Peyer's patch (tissue), 4 donors: ENCODE data around the gene F3. TPM values are rescaled to one million over a fixed set of nuclear protein-coding genes. Genes with fewer than 3 reads are reported as not detected.

Experiments used
- DNase-seq, 3 donors: peaks; one replicate each; pipeline ENCODE4 v3.0.0-alpha.2; 2017 to 2019
- H3K27ac ChIP-seq, 4 donors: fragments of 200-600 bp; sonication (generic); one replicate each; pipeline ENCODE4 v1.5.1; 2016 to 2019
- H3K27me3 ChIP-seq, 2 donors: fragments of 200-600 bp; sonication (generic); one replicate each; pipeline ENCODE4 v1.5.1; 2019
- H3K36me3 ChIP-seq, 3 donors: fragments of 200-600 bp; sonication (generic); one replicate each; pipeline ENCODE4 v1.5.1; 2016 to 2019
- H3K4me1 ChIP-seq, 4 donors: fragments of 200-600 bp; sonication (generic); one replicate each; pipeline ENCODE4 v1.5.1; 2016 to 2019
- H3K4me3 ChIP-seq, 4 donors: fragments of 200-600 bp; sonication (generic); 1 replicate in 3 of 4; 2 replicates in 1 of 4; pipeline ENCODE4 v1.5.1; 2016 to 2019; ENCODE audit warnings: mild to moderate bottlenecking in 1 of 4
- H3K9me3 ChIP-seq, 4 donors: fragments of 200-600 bp; sonication (generic); one replicate each; pipeline ENCODE4 v1.5.1; 2016 to 2019; ENCODE audit warnings: mild to moderate bottlenecking in 1 of 4
- POLR2A ChIP-seq, 2 donors: fragments of 450-650 bp; IDR thresholded peaks; one replicate each; pipeline ENCODE4 v1.5.1; 2017; ENCODE audit warnings: antibody characterized with exemption in 2 of 2, mild to moderate bottlenecking in 2 of 2, moderate library complexity in 2 of 2
- total RNA-seq, 4 donors: library from RNA; depleted of rRNA; stranded (reverse); fragments of >200 nt; gene quantifications; one replicate each; pipeline ENCODE4 v1.1.0, GENCODE V29; 2016
- TF ChIP-seq, protein P1 (sequence below), 6 experiments: fragments of 450-650 bp in 4 of 6; fragments of 200-600 bp in 2 of 6; sonication (generic) in 1 of 6; IDR thresholded peaks; one replicate each; pipeline ENCODE4 v1.5.1; 2017 to 2019; ENCODE audit warnings: antibody characterized with exemption in 6 of 6, mild to moderate bottlenecking in 3 of 6, moderate library complexity in 1 of 6

F3 gene
- total RNA-seq, 4 donors from 2014 or later: 76.9 to 445 (median 137) TPM

DNA sequence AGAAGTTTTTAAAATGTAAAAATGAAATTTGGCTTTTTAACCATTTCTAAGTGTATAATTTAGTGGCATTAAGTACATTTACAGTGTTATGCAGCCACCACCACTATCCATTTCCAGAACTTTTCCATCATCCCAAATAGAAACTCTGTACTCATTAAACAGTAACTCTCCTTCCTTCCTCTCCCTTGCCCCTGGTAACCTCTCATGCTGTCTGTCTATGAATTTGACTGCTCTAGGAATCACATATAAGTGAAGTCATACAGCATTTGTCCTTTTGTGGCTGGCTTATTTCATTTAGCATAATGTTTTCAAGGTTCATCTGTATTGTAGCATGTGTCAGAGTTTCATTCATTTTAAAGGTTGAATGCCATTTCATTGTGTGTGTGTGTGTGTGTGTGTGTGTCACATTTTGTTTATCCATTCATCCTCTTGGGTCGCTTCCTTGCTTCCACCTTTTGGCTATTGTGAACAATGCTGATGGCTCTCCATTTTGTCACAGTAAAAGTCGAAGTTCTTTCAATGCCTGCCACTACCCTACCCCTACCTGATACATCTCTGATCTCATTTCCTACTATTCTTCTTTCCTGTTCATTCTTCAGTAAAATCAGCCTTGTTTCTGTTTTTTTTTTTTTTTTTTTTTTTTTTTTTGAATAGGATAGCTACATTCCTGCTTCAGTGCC is 45.3 kb downstream of the F3 start:
- no peaks in the 10 kb centered on the region for H3K9me3 ChIP-seq
- H3K4me1 ChIP-seq: no peaks in the 10 kb centered on the region
- no peak for DNase-seq
- H3K27me3 ChIP-seq: no peaks in the 10 kb centered on the region
- no peak overlapping the region for H3K27ac ChIP-seq
- H3K4me3 ChIP-seq: no peak overlapping the region
- H3K36me3 ChIP-seq: peaks cover 0 to 52% (median 0%) of the 10 kb centered on the region in 3 donors
- TF ChIP-seq, protein P1, sequence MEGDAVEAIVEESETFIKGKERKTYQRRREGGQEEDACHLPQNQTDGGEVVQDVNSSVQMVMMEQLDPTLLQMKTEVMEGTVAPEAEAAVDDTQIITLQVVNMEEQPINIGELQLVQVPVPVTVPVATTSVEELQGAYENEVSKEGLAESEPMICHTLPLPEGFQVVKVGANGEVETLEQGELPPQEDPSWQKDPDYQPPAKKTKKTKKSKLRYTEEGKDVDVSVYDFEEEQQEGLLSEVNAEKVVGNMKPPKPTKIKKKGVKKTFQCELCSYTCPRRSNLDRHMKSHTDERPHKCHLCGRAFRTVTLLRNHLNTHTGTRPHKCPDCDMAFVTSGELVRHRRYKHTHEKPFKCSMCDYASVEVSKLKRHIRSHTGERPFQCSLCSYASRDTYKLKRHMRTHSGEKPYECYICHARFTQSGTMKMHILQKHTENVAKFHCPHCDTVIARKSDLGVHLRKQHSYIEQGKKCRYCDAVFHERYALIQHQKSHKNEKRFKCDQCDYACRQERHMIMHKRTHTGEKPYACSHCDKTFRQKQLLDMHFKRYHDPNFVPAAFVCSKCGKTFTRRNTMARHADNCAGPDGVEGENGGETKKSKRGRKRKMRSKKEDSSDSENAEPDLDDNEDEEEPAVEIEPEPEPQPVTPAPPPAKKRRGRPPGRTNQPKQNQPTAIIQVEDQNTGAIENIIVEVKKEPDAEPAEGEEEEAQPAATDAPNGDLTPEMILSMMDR (IDR thresholded peaks at IDR 0.05): no peak
- no peak for TF ChIP-seq POLR2A (IDR thresholded peaks at IDR 0.05)

GRCh38 chr1:94490556-94490955 is 51.0 kb downstream of the F3 start:
- Histone ChIP-seq H3K4me3 (no peak overlapping the region), H3K27me3 (no peaks in the 10 kb centered on the region), H3K27ac (no peak overlapping the region), H3K9me3 (no peaks in the 10 kb centered on the region), H3K36me3 (peaks cover 0 to 51% (median 0%) of the 10 kb centered on the region in 3 donors), H3K4me1 (no peaks in the 10 kb centered on the region)
- no peak for TF ChIP-seq POLR2A (IDR thresholded peaks at IDR 0.05)
- TF ChIP-seq, protein P1 (IDR thresholded peaks at IDR 0.05): no peak
- no peak for DNase-seq

DNA sequence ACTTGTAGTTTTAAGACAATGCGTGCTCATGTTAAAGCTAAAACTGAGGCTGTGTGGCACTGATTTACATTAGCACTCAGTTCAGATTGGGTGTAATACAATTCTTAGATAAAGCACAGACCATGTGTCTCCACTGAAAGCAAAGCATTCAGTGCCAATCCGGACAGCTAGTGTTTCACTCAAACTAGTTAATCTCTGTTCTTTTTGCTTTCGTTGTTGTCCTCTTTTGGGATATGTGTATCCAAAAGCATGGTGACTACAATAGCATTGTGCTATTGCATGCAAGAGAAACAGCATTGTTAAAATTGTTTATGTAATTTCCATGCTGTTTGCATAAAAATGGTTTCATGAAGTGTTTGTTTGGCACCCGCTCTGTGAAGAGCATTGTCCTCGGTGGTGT is 54.6 kb downstream of the F3 start:
- Histone ChIP-seq H3K4me1 (no peaks in the 10 kb centered on the region), H3K36me3 (peaks cover 0 to 55% (median 0%) of the 10 kb centered on the region in 3 donors), H3K4me3 (no peak overlapping the region), H3K9me3 (no peaks in the 10 kb centered on the region), H3K27ac (no peak overlapping the region), H3K27me3 (no peaks in the 10 kb centered on the region)
- DNase-seq: no peak
- TF ChIP-seq, protein P1 (IDR thresholded peaks at IDR 0.05): no peak
- TF ChIP-seq POLR2A (IDR thresholded peaks at IDR 0.05): no peak

- Histone ChIP-seq H3K27ac (no peak overlapping the region), H3K4me3 (no peak overlapping the region), H3K9me3 (no peaks in the 10 kb centered on the region), H3K36me3 (peaks cover 0 to 28% (median 0%) of the 10 kb centered on the region in 3 donors), H3K4me1 (no peaks in the 10 kb centered on the region), H3K27me3 (no peaks in the 10 kb centered on the region)
- TF ChIP-seq POLR2A (IDR thresholded peaks at IDR 0.05): no peak
- TF ChIP-seq, protein P1 (IDR thresholded peaks at IDR 0.05): peak; percentile 37 to 84 (median 78)
- peak in 1 of 3 donors; percentile 61 for DNase-seq
Measured at GRCh38 chr1:94481473-94481933, 60.1 kb downstream of the F3 start.

DNA sequence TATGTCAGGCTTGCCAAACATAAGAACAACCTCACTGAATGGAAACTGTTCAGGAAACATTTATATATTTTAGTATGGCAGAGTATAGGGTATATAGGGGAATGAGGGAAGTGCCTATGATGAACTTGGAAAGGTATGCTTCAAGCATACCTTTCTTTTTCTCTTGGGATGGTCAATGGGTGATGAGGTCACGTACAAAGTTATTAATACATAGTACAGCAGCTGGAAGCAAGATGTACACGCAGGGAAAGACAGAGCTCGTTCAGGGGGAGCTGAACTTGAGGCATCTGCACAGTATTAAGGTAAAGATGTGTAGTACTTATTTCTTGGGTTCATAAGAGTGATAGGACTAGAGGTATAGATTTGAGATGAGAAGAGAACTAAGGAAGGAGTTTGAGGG is 61.9 kb downstream of the F3 start:
- no peak for DNase-seq

More for the DNA sequence above, 61.9 kb downstream of the F3 start:
- no peaks in the 10 kb centered on the region for H3K27me3 ChIP-seq
- no peaks in the 10 kb centered on the region for H3K4me1 ChIP-seq
- peaks cover 0 to 33% (median 0%) of the 10 kb centered on the region in 3 donors for H3K36me3 ChIP-seq
- no peak overlapping the region for H3K27ac ChIP-seq
- no peak overlapping the region for H3K4me3 ChIP-seq
- H3K9me3 ChIP-seq: no peaks in the 10 kb centered on the region
- no peak for TF ChIP-seq POLR2A (IDR thresholded peaks at IDR 0.05)
- TF ChIP-seq, protein P1 (IDR thresholded peaks at IDR 0.05): no peak

Other genes with a start within 250 kb of the F3 start
- 10 to 100 TPM; 22.3 to 66.6 (median 57.0) TPM for gene ABCD3, start 123.4 kb downstream of the F3 start, total RNA-seq